Measurements from ENCODE around the gene LRRC46.

DNA sequence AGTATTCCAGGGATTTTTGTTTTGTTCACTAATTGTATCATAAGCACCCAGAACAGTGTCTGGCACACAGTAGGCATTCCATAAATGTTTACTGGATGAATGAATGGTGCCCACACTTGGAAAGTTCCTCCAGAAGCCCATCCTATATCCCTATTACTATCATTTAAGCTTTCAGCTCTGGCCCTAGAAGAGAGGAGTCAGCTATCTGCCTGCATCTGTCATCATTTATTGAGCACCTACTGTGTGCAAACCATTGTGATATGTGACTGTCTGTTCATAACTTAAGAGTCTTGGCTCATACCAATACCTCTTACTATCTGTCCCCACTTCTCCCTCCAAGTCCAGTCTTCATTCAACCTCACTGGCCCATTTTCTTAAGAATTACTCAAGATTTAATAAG is 39.6 kb downstream of the LRRC46 start:
- TF ChIP-seq, protein P1, sequence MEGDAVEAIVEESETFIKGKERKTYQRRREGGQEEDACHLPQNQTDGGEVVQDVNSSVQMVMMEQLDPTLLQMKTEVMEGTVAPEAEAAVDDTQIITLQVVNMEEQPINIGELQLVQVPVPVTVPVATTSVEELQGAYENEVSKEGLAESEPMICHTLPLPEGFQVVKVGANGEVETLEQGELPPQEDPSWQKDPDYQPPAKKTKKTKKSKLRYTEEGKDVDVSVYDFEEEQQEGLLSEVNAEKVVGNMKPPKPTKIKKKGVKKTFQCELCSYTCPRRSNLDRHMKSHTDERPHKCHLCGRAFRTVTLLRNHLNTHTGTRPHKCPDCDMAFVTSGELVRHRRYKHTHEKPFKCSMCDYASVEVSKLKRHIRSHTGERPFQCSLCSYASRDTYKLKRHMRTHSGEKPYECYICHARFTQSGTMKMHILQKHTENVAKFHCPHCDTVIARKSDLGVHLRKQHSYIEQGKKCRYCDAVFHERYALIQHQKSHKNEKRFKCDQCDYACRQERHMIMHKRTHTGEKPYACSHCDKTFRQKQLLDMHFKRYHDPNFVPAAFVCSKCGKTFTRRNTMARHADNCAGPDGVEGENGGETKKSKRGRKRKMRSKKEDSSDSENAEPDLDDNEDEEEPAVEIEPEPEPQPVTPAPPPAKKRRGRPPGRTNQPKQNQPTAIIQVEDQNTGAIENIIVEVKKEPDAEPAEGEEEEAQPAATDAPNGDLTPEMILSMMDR (IDR thresholded peaks at IDR 0.05), result no peak
- no peak for TF ChIP-seq POLR2A (IDR thresholded peaks at IDR 0.05)

All from uterus (tissue), 2 donors.